Ovary (tissue), 9 donors: ENCODE measurements around the gene PTPN1. TPM values are rescaled to one million over a fixed set of nuclear protein-coding genes. Genes with fewer than 3 reads are reported as not detected.

ENCODE experiments used
- DNase-seq, 5 donors: peaks; one replicate each; pipeline ENCODE4 v3.0.0-alpha.2; 2019 to 2020
- H3K27ac ChIP-seq, 2 donors: fragments of 200-600 bp; one replicate each; pipeline versions ENCODE4 v1.5.1 to v1.8.0; 2019 to 2022
- H3K27me3 ChIP-seq: fragments of 200-600 bp; one replicate; pipeline ENCODE4 v1.8.0; 2022
- H3K36me3 ChIP-seq: fragments of 200-600 bp; sonication (generic); one replicate; pipeline ENCODE4 v1.5.1; 2019
- H3K4me1 ChIP-seq: one replicate; pipeline ENCODE4 v1.8.1; 2013; ENCODE audit warnings: mild to moderate bottlenecking, moderate library complexity; ENCODE audit not compliant: insufficient read depth
- H3K4me3 ChIP-seq: fragments of 200-600 bp; sonication (generic); one replicate; pipeline ENCODE4 v1.5.1; 2017
- H3K9me3 ChIP-seq, 2 donors: fragments of 200-600 bp in 1 of 2; sonication (generic) in 1 of 2; one replicate each; pipeline versions ENCODE4 v1.5.1 to v1.8.1; 2013 to 2019; ENCODE audit warnings: mild to moderate bottlenecking in 1 of 2, moderate library complexity in 1 of 2
- EP300 ChIP-seq: sonication (generic); formaldehyde crosslinking; IDR thresholded peaks from one replicate; pipeline ENCODE4 v1.6.1; 2017; ENCODE audit warnings: antibody characterized with exemption
- POLR2A ChIP-seq: fragments of 450-650 bp; IDR thresholded peaks from one replicate; pipeline ENCODE4 v1.6.1; 2017; ENCODE audit warnings: antibody characterized with exemption, mild to moderate bottlenecking, moderate library complexity
- WGBS, 3 donors: extraction: QIAGEN DNeasy Blood & Tissue Kit in 1 of 3; methylation state at CpG; one replicate each; pipeline versions ENCODE4 v1.1.5 to v1.1.7; 2013 to 2017; 5-methylcytosine and 5-hydroxymethylcytosine counted together
- intact Hi-C, 4 donors: fragments of 100-400 bp; cut with DNase I; formaldehyde crosslinking; loops; one replicate each; pipeline versions ENCODE4 v1.11.0 to v1.15.1; 2022 to 2023
- polyA plus RNA-seq, 2 donors: library from polyadenylated mRNA; stranded (reverse); fragments of 200-250 nt in 1 of 2; fragments of 350-450 nt in 1 of 2; fragmentation: Illumina TruSeq in 1 of 2; extraction: RNeasy Lipid Tissue Mini Kit (QIAGEN cat#74804) in 1 of 2; gene quantifications; one replicate each; pipeline ENCODE4 v1.2.3, GENCODE V29; 2013 to 2014
- total RNA-seq, 7 donors: library from RNA; depleted of rRNA in 2 of 7; stranded (reverse); fragments of >200 nt in 2 of 7; fragmentation: NEBNext Ultra II Directional in 3 of 7; extraction: Animal tissue kit (Norgen Biotek cat#: 25700) in 3 of 7; gene quantifications; one replicate each; pipeline versions ENCODE4 v1.1.0 to v1.2.4, GENCODE V29; 2016 to 2023
- TF ChIP-seq, protein P1 (sequence below), 3 donors: fragments of 450-650 bp in 2 of 3; fragments of 200-600 bp in 1 of 3; IDR thresholded peaks; one replicate each; pipeline versions ENCODE4 v1.5.1 to v1.8.0; 2016 to 2022; ENCODE audit warnings: antibody characterized with exemption in 3 of 3, mild to moderate bottlenecking in 1 of 3
- donor health status: DM: no; HTN: no; CAD: no; lungs with moderate emphysema.
- donor health status: DM: no; HTN: no; CAD: no.
- donor health status: Bipolar disorder and iron deficiency.
- donor health status: DM: yes; HTN: yes; CAD: no.
- donor health status: DM: no; HTN: no; CAD: no.
- donor health status: DM: yes; HTN: yes; CAD: no.

The PTPN1 gene
- total and polyA plus RNA-seq, 9 donors, result 17.6 to 36.7 (median 26.6) TPM

DNA sequence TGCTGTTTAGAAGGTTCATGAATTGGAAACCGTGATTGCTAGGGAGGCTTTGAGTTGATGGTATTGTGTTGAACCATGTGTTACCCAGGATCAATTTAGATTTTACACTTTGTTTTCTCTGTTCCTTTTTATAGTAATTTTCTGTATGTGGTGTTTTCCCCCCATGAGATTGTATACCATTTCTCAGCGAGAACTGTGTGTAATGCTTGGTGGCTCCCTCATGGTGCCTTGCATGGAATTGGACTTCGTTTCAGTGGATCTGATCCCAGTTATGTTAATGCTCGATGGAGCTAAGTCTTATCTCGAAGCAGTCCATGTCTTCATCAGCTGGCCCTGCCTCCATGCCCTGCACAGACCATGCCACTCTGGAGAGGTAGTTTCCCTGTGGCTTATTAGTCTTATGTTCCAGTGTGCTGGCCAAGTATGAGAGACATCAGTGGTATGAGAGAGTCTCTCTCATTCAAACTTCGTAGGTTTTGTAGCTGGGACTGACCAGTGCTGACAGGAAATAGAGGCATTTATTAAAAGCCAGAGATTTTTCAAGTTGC is 18.7 kb downstream of the PTPN1 start:
- TF ChIP-seq EP300 (no peak), POLR2A (no peak)
- TF ChIP-seq, protein P1, sequence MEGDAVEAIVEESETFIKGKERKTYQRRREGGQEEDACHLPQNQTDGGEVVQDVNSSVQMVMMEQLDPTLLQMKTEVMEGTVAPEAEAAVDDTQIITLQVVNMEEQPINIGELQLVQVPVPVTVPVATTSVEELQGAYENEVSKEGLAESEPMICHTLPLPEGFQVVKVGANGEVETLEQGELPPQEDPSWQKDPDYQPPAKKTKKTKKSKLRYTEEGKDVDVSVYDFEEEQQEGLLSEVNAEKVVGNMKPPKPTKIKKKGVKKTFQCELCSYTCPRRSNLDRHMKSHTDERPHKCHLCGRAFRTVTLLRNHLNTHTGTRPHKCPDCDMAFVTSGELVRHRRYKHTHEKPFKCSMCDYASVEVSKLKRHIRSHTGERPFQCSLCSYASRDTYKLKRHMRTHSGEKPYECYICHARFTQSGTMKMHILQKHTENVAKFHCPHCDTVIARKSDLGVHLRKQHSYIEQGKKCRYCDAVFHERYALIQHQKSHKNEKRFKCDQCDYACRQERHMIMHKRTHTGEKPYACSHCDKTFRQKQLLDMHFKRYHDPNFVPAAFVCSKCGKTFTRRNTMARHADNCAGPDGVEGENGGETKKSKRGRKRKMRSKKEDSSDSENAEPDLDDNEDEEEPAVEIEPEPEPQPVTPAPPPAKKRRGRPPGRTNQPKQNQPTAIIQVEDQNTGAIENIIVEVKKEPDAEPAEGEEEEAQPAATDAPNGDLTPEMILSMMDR (IDR thresholded peaks at IDR 0.05), result no peak
- DNase-seq, result no peak
- WGBS, 3 donors, result 69 to 74% (median 73%) methylated on average over 6 of the region's 6 CpGs
- H3K27ac ChIP-seq, result no peak overlapping the region
- no peaks in the 10 kb centered on the region for H3K9me3 ChIP-seq
- no peak overlapping the region for H3K4me3 ChIP-seq
- intact Hi-C loops, result loop anchor here in 1 of 4 donors (5.0 kb wide), 1 partner anchor 43 kb away; no protein-coding TSS in a partner anchor
- no peaks in the 10 kb centered on the region for H3K27me3 ChIP-seq
- no peaks in the 10 kb centered on the region for H3K36me3 ChIP-seq
- peaks cover 10% of the 10 kb centered on the region for H3K4me1 ChIP-seq

DNA sequence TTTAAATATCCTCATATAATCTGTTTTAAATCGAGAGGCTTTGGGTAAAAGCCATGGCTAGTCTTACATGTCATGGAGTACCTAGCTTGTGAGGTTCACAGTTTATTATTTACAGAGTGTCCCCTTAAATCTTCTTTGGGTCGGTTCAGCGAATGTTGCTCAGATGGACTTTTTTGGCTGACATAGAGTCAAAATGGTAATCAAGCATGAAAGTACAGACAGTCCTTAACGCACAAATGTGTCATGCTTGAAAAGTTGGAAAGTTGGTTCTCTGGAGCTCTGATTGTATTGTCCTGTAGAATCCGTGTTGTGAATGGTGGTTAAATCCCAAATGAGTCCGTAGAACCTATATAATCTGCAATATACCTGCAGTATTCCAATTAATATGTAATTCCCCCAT is 22.0 kb downstream of the PTPN1 start:
- no peak for DNase-seq
- Histone ChIP-seq H3K27ac (no peak overlapping the region), H3K9me3 (no peaks in the 10 kb centered on the region), H3K4me3 (no peak overlapping the region), H3K36me3 (no peaks in the 10 kb centered on the region), H3K27me3 (no peaks in the 10 kb centered on the region), H3K4me1 (peaks cover 11% of the 10 kb centered on the region)
- WGBS, 3 donors, result 67 to 81% (median 76%) methylated on average over 6 of the region's 6 CpGs
- intact Hi-C loops, result no loop called here
- TF ChIP-seq, protein P1 (IDR thresholded peaks at IDR 0.05), result no peak
- TF ChIP-seq POLR2A, result no peak
- no peak for TF ChIP-seq EP300

DNA sequence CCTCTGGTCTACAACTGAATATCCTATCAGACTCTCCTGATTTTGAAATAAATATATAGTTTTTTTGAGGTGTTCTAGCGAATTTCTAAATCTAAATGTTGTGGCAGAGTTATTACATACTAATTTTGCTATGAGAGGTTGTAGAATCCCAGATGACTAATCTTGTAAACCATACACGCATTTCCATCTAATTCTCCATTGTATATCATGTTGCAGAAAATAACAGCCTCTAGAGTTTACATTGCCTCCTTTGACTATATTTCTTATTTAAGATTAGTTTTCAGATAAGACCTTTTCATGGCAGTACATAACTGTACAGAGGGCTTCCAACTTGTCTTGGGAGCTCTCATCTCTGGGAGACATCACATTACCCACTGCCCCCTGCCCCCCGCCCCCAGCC is 22.9 kb downstream of the PTPN1 start:
- WGBS, 3 donors, result 88 to 94% (median 93%) methylated on average over 3 of the region's 3 CpGs
- H3K27me3 ChIP-seq, result no peaks in the 10 kb centered on the region
- H3K4me3 ChIP-seq, result no peak overlapping the region
- H3K9me3 ChIP-seq, result no peaks in the 10 kb centered on the region
- TF ChIP-seq POLR2A (no peak), EP300 (no peak)
- TF ChIP-seq, protein P1 (IDR thresholded peaks at IDR 0.05), result no peak
- no peak for DNase-seq
- intact Hi-C loops, result no loop called here
- H3K36me3 ChIP-seq, result no peaks in the 10 kb centered on the region
- peaks cover 15% of the 10 kb centered on the region for H3K4me1 ChIP-seq
- H3K27ac ChIP-seq, result no peak overlapping the region

DNA sequence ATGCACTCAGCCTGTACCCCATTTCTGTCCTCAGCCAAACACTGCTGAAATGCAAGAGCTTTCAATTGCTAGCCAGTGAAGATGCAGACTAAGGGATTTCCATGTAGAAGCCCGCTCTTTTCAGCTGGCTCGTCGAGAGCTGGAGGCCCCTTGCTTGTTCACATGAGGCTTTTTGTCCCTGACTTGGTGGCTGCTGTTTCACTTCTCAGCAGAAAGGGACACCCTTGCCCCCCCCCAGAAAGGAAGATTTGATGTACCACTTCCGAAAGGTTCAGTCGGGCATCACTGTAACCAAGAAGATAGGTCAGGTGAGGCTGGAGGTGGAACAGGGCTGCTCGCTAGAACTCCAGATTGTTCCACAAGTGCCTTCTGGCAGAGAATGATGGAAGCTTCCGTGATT is 23.3 kb downstream of the PTPN1 start:
- TF ChIP-seq EP300, result no peak
- TF ChIP-seq, protein P1 (IDR thresholded peaks at IDR 0.05), result no peak
- TF ChIP-seq POLR2A, result no peak
- no peaks in the 10 kb centered on the region for H3K27me3 ChIP-seq
- no peak overlapping the region for H3K4me3 ChIP-seq
- intact Hi-C loops, result no loop called here
- no peak overlapping the region for H3K27ac ChIP-seq
- DNase-seq, result no peak
- peaks cover 15% of the 10 kb centered on the region for H3K4me1 ChIP-seq
- WGBS, 3 donors, result 88 to 96% (median 92%) methylated on average over 7 of the region's 7 CpGs
- no peaks in the 10 kb centered on the region for H3K9me3 ChIP-seq
- H3K36me3 ChIP-seq, result no peaks in the 10 kb centered on the region
